Keratinocyte (primary cell): ENCODE results near the gene SMARCA4. TPM values are rescaled to one million over a fixed set of nuclear protein-coding genes. Genes with fewer than 3 reads are reported as not detected.

ENCODE experiments used
- DNase-seq: peaks from one replicate; pipeline ENCODE4 v3.0.0-alpha.2; 2011; ENCODE audit warnings: low read depth, missing footprints, low spot score
- FAIRE-seq: peaks from 2 replicates; lab custom pipeline; 2011; peaks lifted over from hg19 to GRCh38; lab: Jason Lieb, UNC
- H2AFZ ChIP-seq: 2 replicates; pipeline ENCODE4 v1.6.0; 2012; ENCODE audit warnings: low read length, control low read depth, inconsistent platforms; ENCODE audit not compliant: control insufficient read depth
- H3K27ac ChIP-seq: 2 replicates; pipeline ENCODE4 v1.5.1; 2011; ENCODE audit warnings: low read length; ENCODE audit not compliant: control insufficient read depth, insufficient read depth
- H3K27me3 ChIP-seq: 3 replicates; pipeline ENCODE4 v1.6.0; 2011; ENCODE audit warnings: low read length; ENCODE audit not compliant: control insufficient read depth, insufficient read depth; ENCODE audit errors: extremely low read depth
- H3K36me3 ChIP-seq, 2 experiments: 2 replicates in 1 of 2; 3 replicates in 1 of 2; pipeline ENCODE4 v1.5.1; 2011; ENCODE audit warnings: low read length in 2 of 2, mild to moderate bottlenecking in 1 of 2; ENCODE audit not compliant: control insufficient read depth in 2 of 2, insufficient read depth in 2 of 2; ENCODE audit errors: extremely low read depth in 1 of 2
- H3K4me1 ChIP-seq: 3 replicates; pipeline ENCODE4 v1.5.1; 2011; ENCODE audit warnings: low read length; ENCODE audit not compliant: control insufficient read depth, insufficient read depth; ENCODE audit errors: extremely low read depth
- H3K4me2 ChIP-seq: 3 replicates; pipeline ENCODE4 v1.6.0; 2011; ENCODE audit warnings: low read depth, low read length; ENCODE audit not compliant: control insufficient read depth, insufficient read depth; ENCODE audit errors: extremely low read depth
- H3K4me3 ChIP-seq, 3 experiments: fragments of 200-600 bp in 1 of 3; sonication (generic) in 1 of 3; 2 replicates in 2 of 3; 3 replicates in 1 of 3; pipeline ENCODE4 v1.5.1; 2011 to 2016; ENCODE audit warnings: low read length in 3 of 3, mild to moderate bottlenecking in 3 of 3, control low read depth in 2 of 3, inconsistent platforms in 1 of 3, low read depth in 1 of 3, mixed read lengths in 1 of 3, mixed run types in 1 of 3, moderate library complexity in 1 of 3; ENCODE audit not compliant: control insufficient read depth in 2 of 3, insufficient read depth in 2 of 3; ENCODE audit errors: extremely low read depth in 1 of 3
- H3K79me2 ChIP-seq: 2 replicates; pipeline ENCODE4 v1.6.0; 2012; ENCODE audit warnings: low read length; ENCODE audit not compliant: control insufficient read depth, insufficient read depth
- H3K9ac ChIP-seq: 3 replicates; pipeline ENCODE4 v1.6.0; 2011; ENCODE audit warnings: low read length; ENCODE audit not compliant: control insufficient read depth, insufficient read depth; ENCODE audit errors: extremely low read depth
- H3K9me1 ChIP-seq: 3 replicates; pipeline ENCODE4 v1.6.0; 2011; ENCODE audit warnings: low read length; ENCODE audit not compliant: control insufficient read depth, insufficient read depth; ENCODE audit errors: extremely low read depth
- H3K9me3 ChIP-seq: 2 replicates; pipeline ENCODE4 v1.5.1; 2012; ENCODE audit warnings: low read depth, low read length; ENCODE audit not compliant: control insufficient read depth
- H4K20me1 ChIP-seq: 3 replicates; pipeline ENCODE4 v1.6.0; 2011; ENCODE audit warnings: low read length; ENCODE audit not compliant: control insufficient read depth, insufficient read depth; ENCODE audit errors: extremely low read depth
- EZH2 ChIP-seq: IDR thresholded peaks from one replicate; pipeline ENCODE4 v1.6.1; 2012; ENCODE audit warnings: inconsistent platforms, mild to moderate bottlenecking, low read length, moderate library complexity
- dilution Hi-C: fragments of 300-500 bp; cut with MboI; formaldehyde crosslinking; loops from one replicate; pipeline ENCODE4 v1.7.0; 2020; ENCODE audit warnings: low sequenced_read_pairs; ENCODE audit not compliant: extremely low pct_ligation_motif_present
- polyA plus RNA-seq, 5 experiments: library from polyadenylated mRNA; depleted of rRNA in 3 of 5; stranded (reverse) in 3 of 5; stranded (forward) in 1 of 5; unstranded in 1 of 5; fragments of >200 nt; gene quantifications; 1 replicate in 1 of 5; 2 replicates in 3 of 5; 3 replicates in 1 of 5; pipeline versions ENCODE4 v1.2.1 to v1.2.3, GENCODE V29; 2011 to 2012; ENCODE audit warnings: missing spikeins in 2 of 5, low read depth in 1 of 5, low replicate concordance in 1 of 5
- TF ChIP-seq, protein P1 (sequence below), 3 experiments: IDR thresholded peaks in 1 of 3; conservative IDR thresholded peaks in 1 of 3; optimal IDR thresholded peaks in 1 of 3; 2 replicates in 2 of 3; 3 replicates in 1 of 3; pipeline versions ENCODE3 to v1.5.1; 2011; ENCODE audit warnings: low read length in 3 of 3, mild to moderate bottlenecking in 3 of 3, moderate library complexity in 2 of 3, control low read depth in 1 of 3, inconsistent platforms in 1 of 3; ENCODE audit not compliant: insufficient read depth in 2 of 3; ENCODE audit errors: extremely low read depth in 1 of 3

Gene SMARCA4
- polyA plus RNA-seq, 1 donor (not counting 4 experiments of a cell fraction or from before 2014, with no cell fraction given): 33.1 TPM

DNA sequence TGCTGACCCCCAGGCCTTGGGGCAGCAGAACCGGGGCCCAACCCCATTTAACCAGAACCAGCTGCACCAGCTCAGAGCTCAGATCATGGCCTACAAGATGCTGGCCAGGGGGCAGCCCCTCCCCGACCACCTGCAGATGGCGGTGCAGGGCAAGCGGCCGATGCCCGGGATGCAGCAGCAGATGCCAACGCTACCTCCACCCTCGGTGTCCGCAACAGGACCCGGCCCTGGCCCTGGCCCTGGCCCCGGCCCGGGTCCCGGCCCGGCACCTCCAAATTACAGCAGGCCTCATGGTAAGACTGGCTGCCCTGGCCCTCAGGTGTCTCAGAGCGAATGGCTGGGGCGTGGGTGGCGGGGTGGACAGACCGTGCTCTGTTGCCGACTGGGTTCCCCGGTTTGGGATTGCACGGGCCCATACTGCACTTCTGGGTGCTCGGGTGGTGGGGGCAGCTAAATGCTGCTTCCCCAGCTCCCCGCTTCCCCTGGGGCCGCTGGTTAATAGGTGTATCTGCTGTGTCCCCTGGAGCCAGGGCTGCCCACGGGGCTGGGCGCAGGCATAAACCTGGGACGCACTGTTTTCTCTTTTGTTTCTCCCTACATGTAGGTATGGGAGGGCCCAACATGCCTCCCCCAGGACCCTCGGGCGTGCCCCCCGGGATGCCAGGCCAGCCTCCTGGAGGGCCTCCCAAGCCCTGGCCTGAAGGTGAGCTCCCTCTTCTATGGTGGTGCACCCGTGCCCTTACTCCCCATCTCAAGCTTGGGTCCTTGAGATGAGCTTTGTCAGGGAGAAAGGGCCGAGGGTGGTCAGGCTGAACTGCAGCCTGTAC is 25.7 kb downstream of the SMARCA4 start:
- TF ChIP-seq, protein P1, sequence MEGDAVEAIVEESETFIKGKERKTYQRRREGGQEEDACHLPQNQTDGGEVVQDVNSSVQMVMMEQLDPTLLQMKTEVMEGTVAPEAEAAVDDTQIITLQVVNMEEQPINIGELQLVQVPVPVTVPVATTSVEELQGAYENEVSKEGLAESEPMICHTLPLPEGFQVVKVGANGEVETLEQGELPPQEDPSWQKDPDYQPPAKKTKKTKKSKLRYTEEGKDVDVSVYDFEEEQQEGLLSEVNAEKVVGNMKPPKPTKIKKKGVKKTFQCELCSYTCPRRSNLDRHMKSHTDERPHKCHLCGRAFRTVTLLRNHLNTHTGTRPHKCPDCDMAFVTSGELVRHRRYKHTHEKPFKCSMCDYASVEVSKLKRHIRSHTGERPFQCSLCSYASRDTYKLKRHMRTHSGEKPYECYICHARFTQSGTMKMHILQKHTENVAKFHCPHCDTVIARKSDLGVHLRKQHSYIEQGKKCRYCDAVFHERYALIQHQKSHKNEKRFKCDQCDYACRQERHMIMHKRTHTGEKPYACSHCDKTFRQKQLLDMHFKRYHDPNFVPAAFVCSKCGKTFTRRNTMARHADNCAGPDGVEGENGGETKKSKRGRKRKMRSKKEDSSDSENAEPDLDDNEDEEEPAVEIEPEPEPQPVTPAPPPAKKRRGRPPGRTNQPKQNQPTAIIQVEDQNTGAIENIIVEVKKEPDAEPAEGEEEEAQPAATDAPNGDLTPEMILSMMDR (optimal IDR thresholded peaks at IDR 0.05 in 1 of 3, IDR thresholded peaks at IDR 0.05 in 1 of 3, conservative IDR thresholded peaks at IDR 0.05 in 1 of 3; ENCODE audit: extremely low read depth in 1 of 3, insufficient read depth in 2 of 3, low read length in 3 of 3): no peak
- TF ChIP-seq EZH2: no peak
- no peak overlapping the region for H3K4me3 ChIP-seq
- H3K27me3 ChIP-seq: no peaks in the 10 kb centered on the region
- peaks cover 26 to 41% of the 10 kb centered on the region in 2 experiments for H3K36me3 ChIP-seq
- no peak for FAIRE-seq
- H3K4me1 ChIP-seq: no peaks in the 10 kb centered on the region
- no peak for DNase-seq
- H3K9me1 ChIP-seq: no peaks in the 10 kb centered on the region
- H3K9ac ChIP-seq: no peak overlapping the region
- H3K27ac ChIP-seq: no peak overlapping the region
- peaks cover 2% of the 10 kb centered on the region for H4K20me1 ChIP-seq
- dilution Hi-C loops: no loop called here
- no peak overlapping the region for H3K4me2 ChIP-seq
- peaks cover 36% of the 10 kb centered on the region for H3K79me2 ChIP-seq
- no peak overlapping the region for H2AFZ ChIP-seq
- no peaks in the 10 kb centered on the region for H3K9me3 ChIP-seq

DNA sequence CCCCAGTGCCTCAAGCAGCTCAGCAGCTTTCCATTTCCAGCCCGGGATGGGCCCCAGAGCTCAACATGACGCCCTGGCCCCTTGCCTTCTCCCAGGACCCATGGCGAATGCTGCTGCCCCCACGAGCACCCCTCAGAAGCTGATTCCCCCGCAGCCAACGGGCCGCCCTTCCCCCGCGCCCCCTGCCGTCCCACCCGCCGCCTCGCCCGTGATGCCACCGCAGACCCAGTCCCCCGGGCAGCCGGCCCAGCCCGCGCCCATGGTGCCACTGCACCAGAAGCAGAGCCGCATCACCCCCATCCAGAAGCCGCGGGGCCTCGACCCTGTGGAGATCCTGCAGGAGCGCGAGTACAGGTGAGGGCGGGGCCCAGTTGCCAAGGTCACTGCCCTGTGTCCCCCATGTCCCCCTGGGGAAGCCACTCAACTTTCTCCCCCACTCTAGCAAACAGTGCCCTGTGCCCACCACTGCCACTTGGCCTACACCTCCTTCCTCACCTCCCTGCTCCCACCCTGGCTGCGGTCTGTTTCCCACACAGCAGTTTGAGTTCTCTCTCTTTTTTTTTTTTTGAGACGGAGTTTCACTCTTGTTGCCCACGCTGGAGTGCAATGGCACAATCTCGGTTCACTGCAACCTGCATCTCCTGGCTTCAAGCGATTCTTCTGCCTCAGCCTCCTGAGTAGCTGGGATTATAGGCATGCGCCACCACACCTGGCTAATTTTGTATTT is 26.9 kb downstream of the SMARCA4 start:
- dilution Hi-C loops: no loop called here
- FAIRE-seq (no peak), DNase-seq (no peak)
- Histone ChIP-seq H3K4me2 (no peak overlapping the region), H3K9me3 (no peaks in the 10 kb centered on the region), H3K79me2 (peaks cover 28% of the 10 kb centered on the region), H3K4me1 (no peaks in the 10 kb centered on the region), H3K4me3 (no peak overlapping the region), H3K9ac (no peak overlapping the region), H3K27me3 (no peaks in the 10 kb centered on the region), H3K36me3 (peaks cover 26 to 41% of the 10 kb centered on the region in 2 experiments), H3K9me1 (no peaks in the 10 kb centered on the region), H4K20me1 (peaks cover 3% of the 10 kb centered on the region), H3K27ac (no peak overlapping the region), H2AFZ (no peak overlapping the region)
- no peak for TF ChIP-seq EZH2
- TF ChIP-seq, protein P1 (optimal IDR thresholded peaks at IDR 0.05 in 1 of 3, IDR thresholded peaks at IDR 0.05 in 1 of 3, conservative IDR thresholded peaks at IDR 0.05 in 1 of 3; ENCODE audit: extremely low read depth in 1 of 3, insufficient read depth in 2 of 3, low read length in 3 of 3): no peak
